GM12878 (cell line): ENCODE results near the gene RABEP2. TPM values are rescaled to one million over a fixed set of nuclear protein-coding genes. Genes with fewer than 3 reads are reported as not detected.

ENCODE experiments used
- ATAC-seq: fragments of 200-7000 bp; cut with Tn5 transposase; 3 replicates; pipeline ENCODE4 v1.9.1; 2020; ENCODE audit warnings: mild to moderate bottlenecking, moderate library complexity
- BruUV-seq: library from RNA; stranded (reverse); fragments of 400-500 nt; replicated peaks from 2 replicates; lab custom pipeline; 2021; lab: Mats Ljungman, UMichigan
- CTCF ChIA-PET: fragments of 300-600 bp; sonication (Branson Sonifier 250); formaldehyde crosslinking; extraction: SDS; loops from one replicate; lab custom pipeline; 2021; ENCODE audit warnings: inconsistent platforms; lab: Yijun Ruan, JAX
- POLR2A ChIA-PET: fragments of 350-600 bp; formaldehyde crosslinking; extraction: SDS; loops from one replicate; lab custom pipeline; 2021; ENCODE audit warnings: inconsistent platforms; lab: Charles Lee
- RAD21 ChIA-PET: fragments of 300-600 bp; sonication (Branson Sonifier 250); formaldehyde crosslinking; loops from one replicate; lab custom pipeline; 2023; ENCODE audit warnings: antibody characterized with exemption; ENCODE audit not compliant: unreplicated experiment; lab: Charles Lee
- SMC1A ChIA-PET: fragments of 300-600 bp; sonication (Branson Sonifier 250); formaldehyde crosslinking; loops from one replicate; lab custom pipeline; 2023; ENCODE audit not compliant: unreplicated experiment, uncharacterized antibody; lab: Charles Lee
- DNase-seq: peaks from one replicate; pipeline ENCODE4 v3.0.0-alpha.2; 2011; ENCODE audit warnings: low read depth, low spot score
- FAIRE-seq: peaks from 3 replicates; lab custom pipeline; 2011; peaks lifted over from hg19 to GRCh38; lab: Jason Lieb, UNC
- H2AFZ ChIP-seq: 2 replicates; pipeline ENCODE4 v1.6.0; 2011; ENCODE audit warnings: low read depth, low read length, control low read depth; ENCODE audit not compliant: control insufficient read depth
- H3K27ac ChIP-seq: 2 replicates; pipeline ENCODE4 v1.5.1; 2011; ENCODE audit warnings: control low read depth; ENCODE audit not compliant: control insufficient read depth, insufficient read depth
- H3K27me3 ChIP-seq, 2 experiments: replicated peaks in 1 of 2; 2 replicates each; pipeline versions ENCODE4 v1.6.0 to v1.6.1; 2011; ENCODE audit warnings: low read length in 1 of 2; ENCODE audit not compliant: control insufficient read depth in 2 of 2, insufficient read depth in 2 of 2
- H3K36me3 ChIP-seq, 2 experiments: 2 replicates each; pipeline ENCODE4 v1.5.1; 2011; ENCODE audit warnings: low read length in 1 of 2; ENCODE audit not compliant: control insufficient read depth in 2 of 2, insufficient read depth in 2 of 2
- H3K4me1 ChIP-seq: 2 replicates; pipeline ENCODE4 v1.6.1; 2011; ENCODE audit warnings: mild to moderate bottlenecking, low read length, moderate library complexity, mixed read lengths; ENCODE audit not compliant: control insufficient read depth, insufficient read depth
- H3K4me2 ChIP-seq: 2 replicates; pipeline ENCODE4 v1.6.0; 2011; ENCODE audit warnings: control low read depth; ENCODE audit not compliant: control insufficient read depth, insufficient read depth
- H3K4me3 ChIP-seq: fragments of 200-600 bp; sonication (generic); 2 replicates; pipeline ENCODE4 v1.5.1; 2016
- H3K79me2 ChIP-seq: 2 replicates; pipeline ENCODE4 v1.6.0; 2011; ENCODE audit warnings: low read length; ENCODE audit not compliant: control insufficient read depth, insufficient read depth
- H3K9ac ChIP-seq: 2 replicates; pipeline ENCODE4 v1.8.0; 2011; ENCODE audit warnings: low read length, control low read depth, mixed read lengths; ENCODE audit not compliant: control insufficient read depth, insufficient read depth
- H3K9me3 ChIP-seq: replicated peaks from 3 replicates; pipeline ENCODE4 v1.5.1; 2011; ENCODE audit warnings: mild to moderate bottlenecking, low read length; ENCODE audit not compliant: control insufficient read depth, insufficient read depth
- H4K20me1 ChIP-seq: 2 replicates; pipeline ENCODE4 v1.6.0; 2011; ENCODE audit not compliant: control insufficient read depth, insufficient read depth
- CUX1 ChIP-seq: IDR thresholded peaks from 2 replicates; pipeline ENCODE4 v1.6.1; 2012; ENCODE audit warnings: improper control_type of control experiment, low read depth, low read length; ENCODE audit not compliant: insufficient replicate concordance
- FOXM1 ChIP-seq: IDR thresholded peaks from 2 replicates; pipeline ENCODE4 v1.6.1; 2012; ENCODE audit warnings: low read depth, mild to moderate bottlenecking, inconsistent platforms, low read length, moderate library complexity
- HSF1 ChIP-seq: fragments of 150-350 bp; IDR thresholded peaks from 2 replicates; pipeline ENCODE4 v1.6.1; 2014; ENCODE audit warnings: mild to moderate bottlenecking, low read depth, low read length
- JUNB ChIP-seq: IDR thresholded peaks from 2 replicates; pipeline ENCODE4 v1.6.1; 2016; ENCODE audit warnings: antibody characterized with exemption, mild to moderate bottlenecking
- JUND ChIP-seq: IDR thresholded peaks from 2 replicates; pipeline ENCODE4 v1.6.1; 2012; ENCODE audit warnings: low read depth, mild to moderate bottlenecking, low read length, improper control_type of control experiment, moderate library complexity
- PBX3 ChIP-seq: IDR thresholded peaks from 2 replicates; pipeline ENCODE4 v1.6.1; 2011; ENCODE audit warnings: mild to moderate bottlenecking, low read depth, low read length, moderate library complexity; ENCODE audit not compliant: insufficient replicate concordance
- SPI1 ChIP-seq: IDR thresholded peaks from 2 replicates; pipeline ENCODE4 v1.6.1; 2011; ENCODE audit warnings: low read depth, mild to moderate bottlenecking, low read length, moderate library complexity, borderline replicate concordance; ENCODE audit not compliant: insufficient read depth
- SREBF2 ChIP-seq: IDR thresholded peaks from 2 replicates; pipeline ENCODE4 v1.6.1; 2012; ENCODE audit warnings: mild to moderate bottlenecking, low read length
- SUZ12 ChIP-seq: fragments of 200-600 bp; sonication (generic); IDR thresholded peaks from one replicate; pipeline ENCODE4 v1.6.1; 2018; ENCODE audit warnings: antibody characterized with exemption, mild to moderate bottlenecking; ENCODE audit not compliant: unreplicated experiment
- ZNF24 ChIP-seq: fragments of 450-650 bp; IDR thresholded peaks from 2 replicates; pipeline ENCODE4 v1.6.1; 2017; ENCODE audit warnings: antibody characterized with exemption, mild to moderate bottlenecking
- WGBS: methylation state at CpG from one replicate; pipeline ENCODE4 v1.1.6; 2016; ENCODE audit warnings: low lambda C conversion rate; ENCODE audit not compliant: insufficient replicate concordance, insufficient coverage; ENCODE audit errors: missing lambda C conversion rate; 5-methylcytosine and 5-hydroxymethylcytosine counted together
- in situ Hi-C: fragments of 300-500 bp; cut with MboI; formaldehyde crosslinking; loops from 9 replicates; pipeline ENCODE4 v1.14.3; 2018; ENCODE audit warnings: mixed read lengths
- intact Hi-C: fragments of 100-400 bp; cut with micrococcal nuclease; formaldehyde crosslinking; loops from one replicate; pipeline ENCODE4 v1.14.2; 2022; ENCODE audit not compliant: unreplicated experiment
- polyA plus RNA-seq, 11 experiments: library from polyadenylated mRNA; depleted of rRNA in 4 of 11; unstranded in 6 of 11; stranded (reverse) in 5 of 11; fragments of >200 nt; fragmentation: Nextera tagmentation in 4 of 11; fragmentation: Illumina TruSeq in 1 of 11; extraction: Ambion mirVana in 4 of 11; extraction: Trizol in 1 of 11; gene quantifications; 1 replicate in 1 of 11; 2 replicates in 10 of 11; pipeline versions ENCODE4 v1.2.1 to v1.2.3, GENCODE V29; 2011 to 2016; ENCODE audit warnings: inconsistent platforms in 2 of 11, missing spikeins in 2 of 11, low read depth in 1 of 11
- total RNA-seq, 4 experiments: library from RNA; depleted of rRNA in 3 of 4; stranded (reverse); fragments of >200 nt in 3 of 4; fragmentation: Illumina TruSeq in 1 of 4; extraction: Trizol in 1 of 4; gene quantifications; 2 replicates each; pipeline versions ENCODE4 v1.2.1 to v1.2.3, GENCODE V29; 2013 to 2021

RABEP2 gene
- total and polyA plus RNA-seq, 10 of the 15 experiments (the other 5 are each of a cell fraction or from before 2014, with no cell fraction given): 0.47 to 33.2 (median 18.6) TPM

- CTCF ChIA-PET: interaction anchor here (0.6 to 1.8 kb wide), 2 partner anchors 40 to 86 kb away, joined by 3 to 5 read pairs; no protein-coding TSS in a partner anchor
- SMC1A ChIA-PET: interaction anchor here (0.5 to 2.5 kb wide), 5 partner anchors 18 to 129 kb away, joined by 3 to 6 read pairs (median 6); partner anchors contain the start of gene ATXN2L
- BruUV-seq: no TSS peak
- peak within 1 kb of the TSS; percentile 86 for H3K27ac ChIP-seq
- peak within 1 kb of the TSS; percentile 99 for H3K4me3 ChIP-seq
- FAIRE-seq (peak; percentile 100), DNase-seq (peak; percentile 99), ATAC-seq (peak; percentile 97)
- in situ Hi-C loops (no loop called here), intact Hi-C loops (no loop called here)
- H2AFZ ChIP-seq: peak within 1 kb of the TSS; percentile 96
- no peaks in the 10 kb centered on the region for H3K9me3 ChIP-seq
- H3K9ac ChIP-seq: peak within 1 kb of the TSS; percentile 95
- H4K20me1 ChIP-seq: no peaks in the 10 kb centered on the region
- peaks cover 5% of the 10 kb centered on the region for H3K4me1 ChIP-seq
- POLR2A ChIA-PET: interaction anchor here (0.5 to 2.1 kb wide), 6 partner anchors 23 to 1031 kb away, joined by 3 to 14 read pairs (median 3); partner anchors contain the start of gene RABEP2
- H3K79me2 ChIP-seq: peaks cover 27% of the 10 kb centered on the region
- RAD21 ChIA-PET: interaction anchor here (0.6 to 2.0 kb wide), 10 partner anchors 9 to 88 kb away, joined by 3 to 6 read pairs (median 4); partner anchors contain the start of genes RABEP2 and SH2B1
- no peaks in the 10 kb centered on the region for H3K27me3 ChIP-seq
- peaks cover 6 to 14% of the 10 kb centered on the region in 2 experiments for H3K36me3 ChIP-seq
- peak within 1 kb of the TSS; percentile 77 for H3K4me2 ChIP-seq
- under 1% methylated on average over 69 of the region's 79 CpGs for WGBS
- TF ChIP-seq JUNB (no peak), SREBF2 (0 out of 2 replicates have a peak, but pooled peaks have one; percentile 40), SPI1 (no peak), CUX1 (no peak), PBX3 (peak; percentile 98), FOXM1 (no peak), ZNF24 (no peak), JUND (no peak), SUZ12 (no peak), HSF1 (no peak)
These were observed 25.8 kb upstream of the RABEP2 start, which contains the start of gene NFATC2IP for GRCh38 chr16:28950648-28951409. Gene NFATC2IP (plus strand): TSS chr16:28950937. CDS start chr16:28951012, 75 bp downstream.
